NCI-H460 (cell line): ENCODE measurements around the gene NXPH4. TPM values are rescaled to one million over a fixed set of nuclear protein-coding genes. Genes with fewer than 3 reads are reported as not detected.

Experiments
- DNase-seq: peaks from one replicate; pipeline ENCODE4 v3.0.0-alpha.2; 2016; ENCODE audit warnings: low read depth; ENCODE audit errors: extremely low read depth
- total RNA-seq: library from RNA; depleted of rRNA; stranded (reverse); fragments of >200 nt; shearing (Covaris generic); gene quantifications from 2 replicates; pipeline ENCODE4 v1.2.3, GENCODE V29; 2014

The NXPH4 gene
- total RNA-seq, 1 experiment from 2014 or later, result 9.7 TPM

GRCh38 chr12:57229634-57230380, 13.2 kb downstream of the NXPH4 start, which contains the start of gene SHMT2:
Gene SHMT2 (plus strand): TSS chr12:57229711. CDS start chr12:57229779, 68 bp downstream.
- DNase-seq, result peak; percentile 96

- DNase-seq, result no peak
Observed at GRCh38 chr12:57230381-57231155, 14.0 kb downstream of the NXPH4 start.

- no peak for DNase-seq
Observed at GRCh38 chr12:57231276-57232021, 14.9 kb downstream of the NXPH4 start.

- DNase-seq, result no peak
Observed at GRCh38 chr12:57232156-57232756, 15.7 kb downstream of the NXPH4 start.

- DNase-seq, result no peak
Observed at GRCh38 chr12:57233357-57234232, 17.0 kb downstream of the NXPH4 start.

GRCh38 chr12:57234233-57234570, 17.6 kb downstream of the NXPH4 start:
- DNase-seq, result no peak

- DNase-seq, result no peak
Observed at GRCh38 chr12:57234571-57235016, 18.0 kb downstream of the NXPH4 start.

GRCh38 chr12:57235017-57235727, 18.6 kb downstream of the NXPH4 start:
- DNase-seq, result peak; percentile 89

GRCh38 chr12:57235728-57236131, 19.1 kb downstream of the NXPH4 start:
- DNase-seq, result no peak

GRCh38 chr12:57236201-57236924, 19.8 kb downstream of the NXPH4 start:
- DNase-seq, result no peak

GRCh38 chr12:57236925-57237595, 20.5 kb downstream of the NXPH4 start:
- DNase-seq, result no peak

- no peak for DNase-seq
Observed at GRCh38 chr12:57237596-57237931, 21.0 kb downstream of the NXPH4 start.

- DNase-seq, result no peak
Observed at GRCh38 chr12:57237932-57238853, 21.6 kb downstream of the NXPH4 start.

GRCh38 chr12:57238854-57239554, 22.4 kb downstream of the NXPH4 start:
- DNase-seq, result peak; percentile 91

GRCh38 chr12:57239587-57240065, 23.0 kb downstream of the NXPH4 start:
- DNase-seq, result no peak
